Cerebellar cortex (tissue), 1 donor: Measurements from ENCODE around the gene ANKRD23.
"Not testable (repeated sequence)": the region's sequence is repeated elsewhere in the genome, so short reads cannot be mapped to it uniquely, and the experiment has no call there.

ENCODE experiments used
- DNase-seq: peaks from one replicate; pipeline ENCODE4 v3.0.0-alpha.2; 2015; ENCODE audit warnings: low spot score

ANKRD23 gene

DNA sequence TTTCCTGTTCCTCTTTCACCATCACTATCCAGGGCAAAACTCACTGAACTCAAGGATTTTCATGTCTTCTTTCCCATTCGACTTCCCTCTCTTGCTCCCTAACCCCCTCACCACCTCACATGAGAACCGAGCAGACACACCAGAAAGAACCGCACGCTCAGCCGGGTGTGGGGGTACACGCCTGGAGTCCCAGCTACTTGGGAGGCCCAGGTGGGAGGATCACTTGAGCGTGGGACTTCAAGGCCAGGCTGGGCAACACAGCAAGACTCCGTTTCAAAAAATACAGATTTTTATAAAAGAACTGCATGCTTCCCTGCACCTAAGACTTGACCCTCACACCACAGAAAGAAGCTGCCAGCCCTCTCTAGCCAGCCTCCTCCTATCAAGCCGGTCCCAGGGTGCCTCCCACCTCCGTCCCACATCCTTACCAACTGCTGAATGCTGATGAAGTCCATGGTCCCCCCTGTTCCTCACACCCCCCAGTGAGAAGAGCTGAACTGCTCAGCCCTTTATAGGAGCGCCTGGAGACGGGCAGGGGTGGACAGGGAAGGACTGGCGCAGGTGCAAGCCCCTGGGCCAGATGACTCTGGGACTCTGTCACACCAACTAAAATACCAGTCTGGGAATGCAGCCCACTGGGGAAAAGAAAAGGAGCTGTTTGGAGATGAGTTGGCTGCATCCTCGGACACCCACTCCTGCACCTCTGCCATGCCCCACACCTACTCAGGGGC, at the start of gene ANKRD23:
TSS of gene ANKRD23 (minus strand) at position 484 of the 731 bp plus-strand sequence. CDS start at position 455, 29 bp downstream.
- DNase-seq: no peak

DNA sequence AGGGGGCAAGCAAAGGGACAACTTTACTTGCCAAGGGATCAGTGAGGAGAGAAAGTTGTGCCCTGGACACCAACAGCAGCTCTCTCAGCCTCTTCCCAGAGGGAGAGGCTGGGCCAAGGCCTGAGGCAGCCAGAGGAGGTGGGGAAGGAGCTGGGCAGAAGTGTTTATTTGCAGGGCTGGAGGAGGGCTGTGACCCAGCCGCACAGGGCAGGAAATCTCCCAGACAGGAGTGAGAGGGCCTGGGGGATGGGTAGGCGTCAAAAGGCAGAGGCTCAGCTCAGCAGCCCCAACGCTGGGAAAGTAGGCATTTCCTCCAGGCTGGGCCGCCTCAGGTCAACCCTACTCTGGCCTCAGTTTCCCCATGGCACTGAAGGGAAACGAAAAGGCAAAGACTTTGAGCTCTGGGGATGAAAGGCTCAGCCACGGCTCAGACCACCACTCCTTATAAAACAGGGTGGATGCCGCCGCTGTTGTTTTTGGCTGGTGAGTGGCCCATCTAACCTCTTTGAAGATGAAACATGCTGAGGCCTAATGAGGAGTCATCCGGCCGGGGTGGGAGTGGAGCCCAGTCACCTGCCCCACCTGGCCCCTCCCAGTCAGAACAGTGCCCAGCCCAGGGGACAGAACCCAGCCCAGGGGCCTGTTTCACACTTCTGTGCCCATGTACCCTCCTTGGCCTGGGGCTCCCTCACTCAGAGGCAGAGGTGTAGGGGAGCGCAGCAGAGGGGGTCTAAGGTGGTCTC, 47.9 kb upstream of the ANKRD23 start:
- DNase-seq: no peak

DNA sequence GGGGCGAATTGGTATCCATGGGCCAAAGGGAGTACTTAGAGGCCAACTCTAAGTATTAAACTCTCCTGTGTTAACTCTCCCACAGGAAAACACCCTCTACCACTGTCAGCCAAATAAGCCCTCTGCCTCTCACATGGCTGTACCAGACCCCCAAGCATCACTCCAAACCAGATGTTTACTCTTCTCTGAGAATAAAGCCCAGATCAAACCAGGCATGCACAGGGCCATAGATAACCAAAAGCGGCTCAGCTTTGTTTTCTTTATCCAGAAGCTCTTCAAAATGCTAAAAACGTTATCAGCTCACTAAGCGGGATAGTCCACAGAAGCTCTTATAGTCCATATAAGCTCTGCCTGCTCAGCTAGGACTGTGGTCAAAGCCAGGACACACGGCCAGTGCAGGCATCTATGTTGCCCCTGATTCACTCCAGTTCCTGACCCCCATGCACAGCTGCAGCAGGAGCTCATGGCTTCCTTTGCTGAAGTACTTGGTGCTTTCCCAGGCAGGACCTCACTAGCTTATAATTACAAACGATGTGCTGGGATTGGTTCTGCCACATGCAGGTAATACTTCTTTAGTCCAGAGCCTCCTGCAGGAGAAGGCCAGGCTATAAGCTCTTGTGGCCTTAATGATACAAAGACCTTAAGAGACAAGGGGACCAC, 47.0 kb upstream of the ANKRD23 start:
- DNase-seq: no peak

DNA sequence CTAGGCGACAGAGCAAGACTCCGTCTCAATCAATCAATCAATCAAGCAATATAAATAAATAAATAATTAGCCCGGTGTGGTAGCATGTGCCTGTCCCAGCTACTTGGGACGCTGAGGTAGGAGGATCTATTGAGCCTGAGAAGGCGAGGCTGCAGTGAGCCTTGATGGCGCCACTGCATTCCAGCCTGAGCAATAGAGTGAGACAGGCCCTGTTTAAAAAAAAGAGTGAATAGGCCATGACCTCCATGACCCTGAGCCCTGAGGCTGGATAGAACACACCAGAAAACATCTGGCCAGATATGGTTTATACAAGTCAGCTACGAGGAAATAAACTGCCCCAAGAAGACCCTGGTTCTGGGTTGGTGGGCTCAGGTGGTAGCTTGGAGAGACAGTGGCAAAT, 46.4 kb upstream of the ANKRD23 start:
- no peak for DNase-seq

DNA sequence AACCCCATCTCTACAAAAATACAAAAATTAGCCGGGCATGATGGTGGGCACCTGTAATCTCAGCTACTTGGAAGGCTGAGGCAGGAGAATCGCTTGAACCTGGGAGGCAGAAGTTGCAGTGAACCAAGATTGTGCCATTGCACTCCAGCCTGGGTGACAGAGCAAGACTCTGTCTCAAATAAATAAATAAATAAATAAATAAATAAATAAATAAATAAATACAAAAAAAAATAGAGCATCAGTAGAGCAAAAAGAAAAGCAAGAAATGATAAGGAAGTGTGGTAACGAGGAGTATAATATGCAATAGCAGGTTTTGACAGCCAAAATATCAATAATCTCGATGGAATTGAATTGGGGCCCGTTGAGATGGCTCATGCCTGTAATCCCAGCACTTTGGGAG, 45.7 kb upstream of the ANKRD23 start:
- DNase-seq: not testable (repeated sequence)

DNA sequence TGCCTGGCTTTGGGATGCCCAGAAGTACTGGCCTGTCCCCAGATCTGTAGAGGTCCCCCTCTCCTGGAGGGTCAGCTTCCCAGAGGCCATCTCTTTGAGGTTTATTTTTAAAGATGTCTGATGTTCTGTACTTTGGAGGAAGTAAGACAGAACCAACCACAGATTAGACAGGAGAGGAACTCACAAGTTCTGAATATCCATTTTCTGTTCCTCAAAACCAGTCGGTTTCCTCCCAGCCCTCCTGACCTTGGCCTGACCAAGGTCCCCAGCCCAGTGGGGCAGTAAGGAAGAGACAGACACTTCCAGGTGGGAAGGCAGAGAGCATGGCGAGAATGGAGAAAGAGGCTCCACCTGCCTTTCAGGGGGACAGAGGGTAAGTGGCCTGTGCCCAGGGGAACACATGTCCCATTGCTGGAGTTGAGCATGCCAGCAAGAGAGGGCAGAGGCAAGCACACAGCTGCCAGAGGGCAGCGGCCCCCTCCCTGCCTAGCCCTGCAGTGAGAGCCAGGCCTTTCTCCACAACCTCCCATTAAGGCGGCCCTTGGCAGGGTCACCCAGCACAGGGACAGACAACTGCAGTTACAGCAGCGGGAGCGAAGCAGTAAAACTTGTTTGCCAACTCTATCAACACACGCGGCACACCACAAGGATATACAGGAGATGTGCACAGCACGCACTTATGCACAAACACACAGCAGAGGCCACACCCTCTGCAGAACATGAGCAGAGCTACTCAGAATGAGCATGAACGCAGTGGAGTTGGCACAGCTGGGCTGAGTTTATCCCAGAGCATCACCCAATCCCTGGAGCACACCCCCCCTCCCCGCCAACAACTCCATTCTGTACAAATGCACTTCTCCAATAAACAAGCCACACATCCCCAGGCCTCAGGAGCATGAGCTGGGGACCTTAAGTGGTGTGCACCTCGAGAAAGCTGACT, 44.5 kb upstream of the ANKRD23 start:
- DNase-seq: no peak

DNA sequence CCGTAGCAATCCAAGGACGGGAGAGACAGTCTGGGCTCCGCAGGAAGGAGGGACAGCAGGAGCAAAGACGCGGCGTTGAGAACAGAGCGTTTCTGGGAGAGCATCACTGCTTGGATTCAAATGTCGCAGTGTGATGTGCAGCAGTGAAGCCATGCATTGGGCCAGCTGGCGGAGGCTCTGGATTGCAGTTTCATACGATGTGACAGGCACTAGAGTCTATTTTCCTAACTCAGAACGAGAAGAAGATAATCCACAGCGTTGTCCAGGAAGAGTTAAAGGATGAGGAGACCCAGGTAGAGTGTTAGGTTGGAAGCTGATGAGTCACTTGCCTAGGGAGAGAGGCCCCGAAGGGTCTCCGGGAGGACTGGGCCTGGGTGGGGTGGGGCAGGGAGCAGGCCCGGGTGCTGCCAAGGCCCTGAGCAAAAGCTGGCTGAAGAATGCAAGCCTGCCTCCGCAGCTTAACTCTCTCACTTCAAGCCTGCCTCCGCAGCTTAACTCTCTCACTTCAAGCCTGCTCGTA, 43.7 kb upstream of the ANKRD23 start:
- DNase-seq: peak; percentile 82

DNA sequence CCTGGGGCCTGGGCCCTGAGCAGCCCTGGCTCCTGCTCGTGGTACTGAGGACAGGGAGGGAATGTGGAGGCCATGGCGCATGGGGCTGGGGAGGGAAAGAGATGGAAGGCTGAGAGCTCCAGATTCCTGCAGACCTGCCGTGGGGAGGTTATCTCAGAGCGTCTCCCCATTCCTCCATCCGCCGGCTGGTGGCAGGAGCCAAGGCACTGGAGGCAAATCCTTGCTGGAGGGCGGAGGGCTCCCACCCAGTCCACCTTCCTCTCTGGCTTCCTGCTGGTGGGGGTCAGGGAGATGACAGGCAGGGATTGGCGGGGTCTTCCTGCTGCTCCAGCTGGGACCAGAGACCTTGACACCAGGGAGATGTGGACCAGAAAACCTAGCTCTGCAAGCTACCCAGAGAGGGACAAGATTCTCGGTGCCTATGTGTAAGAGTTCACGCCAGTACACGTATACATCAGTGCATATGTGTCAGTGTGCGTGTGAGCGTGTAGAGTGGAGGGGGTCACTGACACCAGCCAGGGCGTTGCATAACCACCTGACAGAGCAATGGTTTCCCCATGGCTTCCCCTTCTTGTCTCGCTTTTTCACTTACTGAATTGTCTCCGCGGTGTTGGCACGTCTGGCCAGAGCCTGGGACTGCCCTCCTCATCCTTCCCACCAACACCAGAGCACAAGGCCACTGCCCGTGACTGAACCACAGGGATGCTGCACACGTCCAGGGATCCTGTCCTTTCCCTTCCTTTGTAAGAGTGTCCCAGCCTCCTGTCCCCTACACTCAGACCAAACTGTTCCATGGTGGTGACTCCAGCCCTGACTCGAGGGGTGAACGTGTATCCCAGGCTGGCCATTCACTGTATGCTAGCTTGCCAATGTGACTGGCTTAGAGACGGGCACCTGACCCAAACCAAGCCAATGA, 41.9 kb upstream of the ANKRD23 start:
- no peak for DNase-seq

DNA sequence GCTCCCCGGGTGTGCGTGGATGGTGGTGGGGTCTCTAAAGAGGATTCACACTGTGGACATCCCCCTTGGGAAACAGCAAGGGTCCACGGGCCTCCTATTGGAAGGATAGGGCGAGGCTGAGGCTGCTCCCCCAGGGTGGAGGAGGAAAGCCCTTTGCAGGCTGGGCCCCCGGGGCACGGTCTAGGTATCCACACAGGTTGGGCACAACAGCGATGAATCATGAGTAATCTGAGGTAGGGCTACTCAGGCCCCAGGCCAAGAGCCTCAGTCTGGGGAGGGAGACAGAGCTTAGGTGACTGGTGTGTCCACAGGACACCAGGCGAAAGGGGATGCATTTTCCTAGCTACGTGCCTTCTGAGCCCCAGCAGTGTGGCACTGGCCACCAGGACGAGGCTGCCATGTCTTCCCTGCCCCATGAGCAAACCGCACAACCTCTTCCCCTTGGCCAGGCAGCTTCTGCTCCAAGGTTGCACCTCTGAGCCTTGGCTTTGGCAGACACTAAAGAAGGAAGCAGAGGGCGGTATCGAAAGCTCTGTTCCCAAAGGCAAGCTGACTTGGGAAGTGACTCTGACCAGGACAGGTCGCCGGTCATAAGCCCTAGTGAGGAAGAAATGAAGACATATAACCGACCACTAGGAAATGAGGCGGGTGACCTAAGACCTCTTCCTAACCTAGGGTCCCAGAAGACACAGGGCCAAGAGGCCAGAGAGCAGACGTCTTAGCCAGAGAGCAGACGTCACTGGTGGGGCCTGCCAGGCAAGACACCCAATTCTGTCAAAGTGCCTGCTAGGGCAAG, 40.7 kb upstream of the ANKRD23 start:
- no peak for DNase-seq

DNA sequence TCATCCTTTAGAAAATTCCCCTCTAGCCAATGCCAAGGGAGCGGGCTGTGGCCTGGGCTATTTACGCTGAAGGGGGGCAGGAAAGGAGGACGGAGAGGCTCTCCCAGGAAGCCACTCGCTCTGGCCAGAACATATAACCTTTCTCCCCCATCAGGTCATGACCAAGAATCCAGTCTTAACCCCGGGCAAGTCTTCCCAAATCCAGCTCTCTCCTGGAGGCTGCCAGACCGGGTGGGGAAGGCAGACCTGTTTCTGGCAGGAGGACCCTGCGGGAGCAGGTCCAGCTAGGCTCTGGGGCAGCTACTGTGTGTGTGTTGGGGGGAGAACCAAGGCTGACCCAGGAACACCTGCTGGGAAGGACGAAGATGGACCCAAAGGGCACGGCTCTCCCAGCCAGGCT, 39.5 kb upstream of the ANKRD23 start:
- no peak for DNase-seq

DNA sequence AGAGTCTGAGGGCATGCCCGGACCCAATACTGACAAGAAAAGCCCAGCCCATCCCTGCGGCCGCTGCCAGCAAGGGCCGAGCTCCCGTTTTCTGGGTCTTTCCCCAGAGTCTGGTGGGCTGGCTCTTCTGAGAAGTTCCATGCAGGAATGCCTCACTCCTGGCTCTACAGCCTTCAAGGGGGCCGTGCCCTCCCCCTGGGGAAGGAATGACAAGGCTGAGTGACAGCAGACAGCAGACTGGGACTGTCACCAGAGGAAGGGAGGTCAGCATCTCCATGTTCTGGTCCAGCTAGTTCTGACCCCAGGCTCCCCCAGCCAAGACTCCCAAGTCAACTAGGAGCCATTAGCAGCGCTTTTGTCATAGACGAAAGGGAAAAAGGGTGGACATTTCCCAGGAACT, 39.1 kb upstream of the ANKRD23 start:
- DNase-seq: no peak

DNA sequence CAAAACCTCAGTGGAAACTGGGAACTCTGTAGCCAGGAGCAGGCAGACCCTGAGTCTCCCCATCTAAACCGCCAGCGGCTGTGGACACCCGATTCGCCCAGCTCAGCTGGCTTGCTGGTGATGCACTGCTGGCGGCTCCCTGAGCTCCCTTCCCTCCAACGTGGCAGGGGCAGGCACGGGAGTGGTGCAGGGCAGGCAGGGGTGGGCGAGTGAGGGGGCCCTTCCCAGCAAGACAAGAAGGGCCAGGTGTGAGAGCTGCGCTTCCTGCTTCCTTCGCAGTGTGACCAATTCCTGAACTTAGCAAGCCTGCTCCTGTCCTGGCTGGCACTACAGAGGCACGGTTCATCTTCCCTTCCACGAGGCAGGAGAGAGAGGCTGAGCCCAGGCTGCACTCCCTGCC, 38.4 kb upstream of the ANKRD23 start:
- no peak for DNase-seq

DNA sequence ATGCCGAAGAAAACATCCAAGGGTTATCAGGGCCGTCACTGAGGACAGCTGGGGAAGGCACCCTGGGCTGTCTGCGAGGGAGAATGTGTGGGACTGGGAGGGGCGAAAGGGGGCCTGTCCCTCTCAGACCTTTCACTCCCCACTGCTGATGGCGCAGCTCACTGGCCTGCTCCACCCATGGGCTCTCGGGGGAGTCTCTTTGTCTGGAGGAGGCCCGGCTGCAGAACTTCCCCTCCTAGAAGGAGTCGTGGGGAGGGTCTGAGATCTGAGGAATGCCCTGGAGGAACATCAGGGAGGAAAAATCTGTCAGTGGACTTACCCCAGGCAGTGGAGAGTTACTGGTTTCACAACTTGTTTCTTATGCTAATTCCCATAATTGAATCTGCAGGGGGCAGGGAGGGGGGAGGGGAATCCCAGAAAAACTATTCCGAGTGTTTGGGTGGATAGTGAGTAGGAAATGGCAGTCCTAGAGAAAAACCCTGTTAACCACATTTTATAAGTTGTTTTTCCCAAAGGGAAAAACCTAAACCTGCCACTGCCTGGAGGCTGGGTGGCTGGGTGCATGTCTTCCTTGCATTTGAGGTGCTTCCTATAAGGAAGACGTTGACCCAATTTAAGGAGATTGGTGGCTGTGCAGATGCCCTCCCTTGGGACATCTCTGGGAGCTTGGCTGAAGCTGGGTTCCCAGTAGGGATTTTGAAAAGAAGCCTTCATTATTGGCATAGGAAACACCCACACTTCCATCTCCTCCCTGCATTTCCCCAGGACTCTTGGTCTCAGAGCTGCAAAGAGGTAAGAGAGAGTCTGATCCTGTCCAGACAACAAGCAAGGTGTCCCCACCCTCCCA, 37.8 kb upstream of the ANKRD23 start:
- DNase-seq: no peak

DNA sequence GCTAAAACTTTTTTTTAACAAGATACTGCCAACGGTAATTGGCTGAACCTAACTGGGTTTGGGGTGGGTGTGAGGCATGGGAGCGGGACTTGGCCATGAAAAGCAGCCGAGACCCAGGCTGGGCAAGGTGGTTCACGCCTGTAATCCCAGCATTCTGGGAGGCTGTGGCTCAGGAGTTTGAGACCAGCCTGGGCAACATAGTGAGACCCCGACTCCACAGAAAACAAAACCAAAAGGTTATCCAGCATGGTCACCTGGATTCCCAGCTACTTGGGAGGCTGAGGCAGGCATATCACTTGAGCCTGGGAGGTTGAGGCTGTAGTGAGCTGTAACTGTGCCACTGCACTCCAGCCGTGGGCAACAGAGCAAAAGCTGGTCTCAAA, 37.1 kb upstream of the ANKRD23 start:
- no peak for DNase-seq

DNA sequence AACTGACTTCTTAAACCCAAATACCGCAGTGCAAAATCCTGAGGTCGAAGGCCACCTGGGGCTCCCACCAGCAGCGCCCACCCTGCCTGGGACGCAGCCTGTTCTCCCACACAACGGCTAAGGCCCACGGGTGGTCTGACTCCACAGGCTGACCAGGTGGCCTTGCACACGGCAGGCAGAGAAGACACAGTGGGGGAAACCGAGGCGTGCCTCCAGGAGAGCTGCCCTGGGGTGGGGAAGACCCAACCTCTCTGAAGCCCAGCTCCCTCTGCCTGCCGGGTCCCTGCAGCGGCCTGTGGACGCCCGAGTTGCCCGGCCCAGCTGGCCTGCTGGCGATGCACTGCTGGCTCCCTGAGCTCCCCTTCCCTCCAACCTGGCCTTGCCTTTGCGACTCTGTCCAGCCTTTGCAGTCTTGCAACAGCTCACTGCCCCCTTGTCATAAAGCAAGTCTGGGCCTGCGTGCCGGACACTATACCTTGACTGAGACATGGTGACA, 35.8 kb upstream of the ANKRD23 start:
- DNase-seq: no peak

DNA sequence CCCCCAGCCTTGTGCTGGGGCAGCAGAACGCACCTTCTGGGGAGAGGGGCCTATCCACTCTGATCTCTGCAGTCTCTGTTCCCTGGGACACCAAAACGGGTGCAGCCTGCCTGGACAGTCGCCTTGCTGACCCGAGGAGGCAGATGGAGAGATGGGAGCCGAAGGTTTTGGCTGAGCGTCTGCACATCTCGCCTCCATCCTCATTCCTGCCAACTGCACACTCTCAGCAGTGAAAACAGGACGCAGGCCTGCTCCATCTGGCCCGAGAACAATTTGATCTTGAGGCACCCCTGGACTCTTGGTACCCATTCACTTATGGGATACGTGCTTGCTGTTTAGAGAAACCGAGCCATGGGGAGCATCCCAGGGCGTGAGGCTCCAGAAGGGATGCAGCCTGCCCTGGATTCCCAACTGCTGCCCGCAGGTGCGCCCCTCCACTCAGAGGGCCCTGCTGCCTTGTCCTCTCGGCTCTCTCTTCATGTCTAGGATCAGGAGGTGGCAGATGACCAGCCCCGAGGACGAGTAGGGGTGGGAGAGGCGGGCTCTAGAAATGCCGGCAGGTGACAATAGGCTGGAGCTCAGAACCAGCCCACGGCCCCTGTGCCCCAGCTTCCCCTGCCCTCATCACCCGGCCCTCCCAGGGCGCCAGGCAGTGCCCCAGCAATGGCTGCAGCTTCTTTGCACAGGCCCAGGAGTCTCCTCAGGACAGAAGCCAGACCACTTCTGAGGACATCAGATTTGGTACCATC, 35.1 kb upstream of the ANKRD23 start:
- DNase-seq: peak; percentile 92

DNA sequence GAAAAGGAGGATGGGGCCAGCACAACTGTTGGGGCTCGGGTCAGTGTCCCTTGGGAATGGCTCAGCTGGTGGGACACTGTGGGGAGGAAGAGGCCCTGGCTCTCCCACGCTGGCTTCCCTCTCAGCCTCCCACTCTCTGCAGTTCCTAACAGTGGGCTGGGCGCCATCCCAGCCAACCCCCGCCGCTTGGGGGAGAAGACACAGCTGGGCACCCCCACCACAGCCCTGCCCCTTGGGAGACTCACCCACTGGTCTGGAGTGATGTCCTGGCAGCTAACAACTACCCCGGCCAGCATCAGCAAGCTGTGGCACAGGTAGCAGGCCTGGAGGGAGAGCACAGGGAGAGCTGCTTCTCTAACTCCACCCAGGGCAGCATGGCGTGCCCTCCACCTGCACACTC, 34.4 kb upstream of the ANKRD23 start:
- DNase-seq: no peak

DNA sequence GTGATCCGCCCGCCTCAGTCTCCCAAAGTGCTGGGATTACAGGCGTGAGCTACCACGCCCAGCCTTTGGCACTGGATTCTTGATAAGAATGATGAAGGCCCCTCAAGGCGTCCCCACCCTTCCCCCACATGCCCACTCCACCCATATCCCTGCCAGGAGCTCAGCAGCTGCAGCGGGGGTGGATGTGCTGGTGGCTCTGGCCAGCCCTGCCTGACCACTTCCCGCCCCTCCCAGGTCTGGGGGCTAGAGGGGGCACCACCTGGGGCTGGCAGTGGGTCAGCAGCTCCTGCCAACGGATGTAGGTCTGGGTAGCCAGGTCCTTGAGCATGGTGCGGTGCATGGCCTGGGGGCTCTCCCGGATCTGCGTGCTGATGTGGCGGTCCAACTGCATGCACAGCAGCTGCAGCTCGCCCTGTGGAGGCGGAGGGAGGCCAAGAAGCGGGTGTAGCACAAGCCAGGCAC, 33.8 kb upstream of the ANKRD23 start:
- DNase-seq: no peak
